Measurements from ENCODE around the gene DEPDC5.

DNA sequence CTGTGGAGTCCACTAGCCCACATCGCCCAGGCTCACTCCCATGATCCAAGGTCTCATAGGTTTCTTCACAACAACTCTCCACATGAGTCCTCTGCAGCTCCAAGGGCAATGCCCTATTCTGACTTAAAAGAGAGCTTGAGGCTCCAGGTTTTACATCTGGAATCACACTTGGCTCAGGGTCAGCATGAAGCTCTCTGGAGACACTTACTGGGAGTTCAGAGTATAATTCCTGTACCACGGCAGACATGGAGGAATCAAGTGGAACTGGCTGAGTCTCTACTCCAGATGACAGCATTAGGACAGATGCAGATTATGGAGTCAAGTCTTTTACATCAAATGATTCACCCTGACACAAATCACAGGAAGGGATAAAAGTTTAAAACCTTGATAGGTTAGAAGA lies 15.3 kb upstream of the DEPDC5 start:
- TF ChIP-seq YY1 (IDR thresholded peaks at IDR 0.05; ENCODE audit: insufficient read depth, insufficient read length), result no peak
- TF ChIP-seq SUZ12 (IDR thresholded peaks at IDR 0.05; ENCODE audit: extremely low read depth, insufficient read depth, insufficient read length), result no peak

Measured in NT2/D1 (cell line).